GM12878 (cell line): Measurements from ENCODE around the gene ATP8A1. TPM values are rescaled to one million over a fixed set of nuclear protein-coding genes. Genes with fewer than 3 reads are reported as not detected.

Experiments
- ATAC-seq: fragments of 200-7000 bp; cut with Tn5 transposase; 3 replicates; pipeline ENCODE4 v1.9.1; 2020; ENCODE audit warnings: mild to moderate bottlenecking, moderate library complexity
- BruUV-seq: library from RNA; stranded (reverse); fragments of 400-500 nt; replicated peaks from 2 replicates; lab custom pipeline; 2021; lab: Mats Ljungman, UMichigan
- CTCF ChIA-PET: fragments of 300-600 bp; sonication (Branson Sonifier 250); formaldehyde crosslinking; extraction: SDS; loops from one replicate; lab custom pipeline; 2021; ENCODE audit warnings: inconsistent platforms; lab: Yijun Ruan, JAX
- POLR2A ChIA-PET: fragments of 350-600 bp; formaldehyde crosslinking; extraction: SDS; loops from one replicate; lab custom pipeline; 2021; ENCODE audit warnings: inconsistent platforms; lab: Charles Lee
- RAD21 ChIA-PET: fragments of 300-600 bp; sonication (Branson Sonifier 250); formaldehyde crosslinking; loops from one replicate; lab custom pipeline; 2023; ENCODE audit warnings: antibody characterized with exemption; ENCODE audit not compliant: unreplicated experiment; lab: Charles Lee
- SMC1A ChIA-PET: fragments of 300-600 bp; sonication (Branson Sonifier 250); formaldehyde crosslinking; loops from one replicate; lab custom pipeline; 2023; ENCODE audit not compliant: unreplicated experiment, uncharacterized antibody; lab: Charles Lee
- DNase-seq: peaks from one replicate; pipeline ENCODE4 v3.0.0-alpha.2; 2011; ENCODE audit warnings: low read depth, low spot score
- FAIRE-seq: peaks from 3 replicates; lab custom pipeline; 2011; peaks lifted over from hg19 to GRCh38; lab: Jason Lieb, UNC
- H2AFZ ChIP-seq: 2 replicates; pipeline ENCODE4 v1.6.0; 2011; ENCODE audit warnings: low read depth, low read length, control low read depth; ENCODE audit not compliant: control insufficient read depth
- H3K27ac ChIP-seq: 2 replicates; pipeline ENCODE4 v1.5.1; 2011; ENCODE audit warnings: control low read depth; ENCODE audit not compliant: control insufficient read depth, insufficient read depth
- H3K27me3 ChIP-seq, 2 experiments: replicated peaks in 1 of 2; 2 replicates each; pipeline versions ENCODE4 v1.6.0 to v1.6.1; 2011; ENCODE audit warnings: low read length in 1 of 2; ENCODE audit not compliant: control insufficient read depth in 2 of 2, insufficient read depth in 2 of 2
- H3K36me3 ChIP-seq, 2 experiments: 2 replicates each; pipeline ENCODE4 v1.5.1; 2011; ENCODE audit warnings: low read length in 1 of 2; ENCODE audit not compliant: control insufficient read depth in 2 of 2, insufficient read depth in 2 of 2
- H3K4me1 ChIP-seq: 2 replicates; pipeline ENCODE4 v1.6.1; 2011; ENCODE audit warnings: mild to moderate bottlenecking, low read length, moderate library complexity, mixed read lengths; ENCODE audit not compliant: control insufficient read depth, insufficient read depth
- H3K4me2 ChIP-seq: 2 replicates; pipeline ENCODE4 v1.6.0; 2011; ENCODE audit warnings: control low read depth; ENCODE audit not compliant: control insufficient read depth, insufficient read depth
- H3K4me3 ChIP-seq: fragments of 200-600 bp; sonication (generic); 2 replicates; pipeline ENCODE4 v1.5.1; 2016
- H3K79me2 ChIP-seq: 2 replicates; pipeline ENCODE4 v1.6.0; 2011; ENCODE audit warnings: low read length; ENCODE audit not compliant: control insufficient read depth, insufficient read depth
- H3K9ac ChIP-seq: 2 replicates; pipeline ENCODE4 v1.8.0; 2011; ENCODE audit warnings: low read length, control low read depth, mixed read lengths; ENCODE audit not compliant: control insufficient read depth, insufficient read depth
- H3K9me3 ChIP-seq: replicated peaks from 3 replicates; pipeline ENCODE4 v1.5.1; 2011; ENCODE audit warnings: mild to moderate bottlenecking, low read length; ENCODE audit not compliant: control insufficient read depth, insufficient read depth
- H4K20me1 ChIP-seq: 2 replicates; pipeline ENCODE4 v1.6.0; 2011; ENCODE audit not compliant: control insufficient read depth, insufficient read depth
- BHLHE40 ChIP-seq, 2 experiments: fragments of 450-650 bp in 1 of 2; IDR thresholded peaks; 2 replicates each; pipeline ENCODE4 v1.6.1; 2011 to 2017; ENCODE audit warnings: low read depth in 2 of 2, borderline replicate concordance in 1 of 2, improper control_type of control experiment in 1 of 2, low read length in 1 of 2, mild to moderate bottlenecking in 1 of 2
- BRCA1 ChIP-seq: IDR thresholded peaks from 2 replicates; pipeline ENCODE4 v1.6.1; 2011; ENCODE audit warnings: low read depth, low read length, improper control_type of control experiment
- CBX3 ChIP-seq: fragments of 200-600 bp; sonication (generic); IDR thresholded peaks from 2 replicates; pipeline ENCODE4 v1.6.1; 2016; ENCODE audit warnings: low read depth, borderline replicate concordance
- CBX5 ChIP-seq: sonication (generic); IDR thresholded peaks from 2 replicates; pipeline ENCODE4 v1.6.1; 2016; ENCODE audit warnings: low read depth, moderate library complexity, mild to moderate bottlenecking, inconsistent platforms
- CHD4 ChIP-seq: fragments of 200-600 bp; sonication (generic); IDR thresholded peaks from 2 replicates; pipeline ENCODE4 v1.6.1; 2016; ENCODE audit warnings: mild to moderate bottlenecking
- NFIC ChIP-seq: IDR thresholded peaks from 2 replicates; pipeline ENCODE4 v1.6.1; 2012; ENCODE audit warnings: low read depth, mild to moderate bottlenecking, inconsistent platforms, low read length, moderate library complexity
- TCF12 ChIP-seq: IDR thresholded peaks from 2 replicates; pipeline ENCODE4 v1.6.1; 2011; ENCODE audit warnings: low read depth, mild to moderate bottlenecking, low read length
- YY1 ChIP-seq: IDR thresholded peaks from 2 replicates; pipeline ENCODE4 v1.6.1; 2011; ENCODE audit warnings: low read depth, mild to moderate bottlenecking, low read length
- WGBS: methylation state at CpG from one replicate; pipeline ENCODE4 v1.1.6; 2016; ENCODE audit warnings: low lambda C conversion rate; ENCODE audit not compliant: insufficient replicate concordance, insufficient coverage; ENCODE audit errors: missing lambda C conversion rate; 5-methylcytosine and 5-hydroxymethylcytosine counted together
- in situ Hi-C: fragments of 300-500 bp; cut with MboI; formaldehyde crosslinking; loops from 9 replicates; pipeline ENCODE4 v1.14.3; 2018; ENCODE audit warnings: mixed read lengths
- intact Hi-C: fragments of 100-400 bp; cut with micrococcal nuclease; formaldehyde crosslinking; loops from one replicate; pipeline ENCODE4 v1.14.2; 2022; ENCODE audit not compliant: unreplicated experiment
- polyA plus RNA-seq, 11 experiments: library from polyadenylated mRNA; depleted of rRNA in 4 of 11; unstranded in 6 of 11; stranded (reverse) in 5 of 11; fragments of >200 nt; fragmentation: Nextera tagmentation in 4 of 11; fragmentation: Illumina TruSeq in 1 of 11; extraction: Ambion mirVana in 4 of 11; extraction: Trizol in 1 of 11; gene quantifications; 1 replicate in 1 of 11; 2 replicates in 10 of 11; pipeline versions ENCODE4 v1.2.1 to v1.2.3, GENCODE V29; 2011 to 2016; ENCODE audit warnings: inconsistent platforms in 2 of 11, missing spikeins in 2 of 11, low read depth in 1 of 11
- total RNA-seq, 4 experiments: library from RNA; depleted of rRNA in 3 of 4; stranded (reverse); fragments of >200 nt in 3 of 4; fragmentation: Illumina TruSeq in 1 of 4; extraction: Trizol in 1 of 4; gene quantifications; 2 replicates each; pipeline versions ENCODE4 v1.2.1 to v1.2.3, GENCODE V29; 2013 to 2021
- TF ChIP-seq, protein P1 (sequence below): fragments of 150-350 bp; IDR thresholded peaks from 2 replicates; pipeline ENCODE4 v1.6.1; 2014; ENCODE audit warnings: mild to moderate bottlenecking, low read depth, low read length
- TF ChIP-seq, protein P2 (sequence below): fragments of 450-650 bp; IDR thresholded peaks from 2 replicates; pipeline ENCODE4 v1.6.1; 2018; ENCODE audit warnings: borderline replicate concordance, mild to moderate bottlenecking; ENCODE audit not compliant: partially characterized antibody
- TF ChIP-seq, protein P3 (sequence below): fragments of 450-650 bp; formaldehyde crosslinking; IDR thresholded peaks from 2 replicates; pipeline ENCODE4 v1.4.0; 2022; ENCODE audit warnings: mild to moderate bottlenecking, moderate library complexity
- TF ChIP-seq, protein P4 (sequence below): IDR thresholded peaks from 2 replicates; pipeline ENCODE4 v1.6.1; 2011; ENCODE audit warnings: low read depth, mild to moderate bottlenecking, low read length, moderate library complexity, borderline replicate concordance; ENCODE audit errors: extremely low read depth

The ATP8A1 gene
- total and polyA plus RNA-seq, 10 of the 15 experiments (the other 5 are each of a cell fraction or from before 2014, with no cell fraction given) = 9.0 to 116 (median 37.3) TPM

DNA sequence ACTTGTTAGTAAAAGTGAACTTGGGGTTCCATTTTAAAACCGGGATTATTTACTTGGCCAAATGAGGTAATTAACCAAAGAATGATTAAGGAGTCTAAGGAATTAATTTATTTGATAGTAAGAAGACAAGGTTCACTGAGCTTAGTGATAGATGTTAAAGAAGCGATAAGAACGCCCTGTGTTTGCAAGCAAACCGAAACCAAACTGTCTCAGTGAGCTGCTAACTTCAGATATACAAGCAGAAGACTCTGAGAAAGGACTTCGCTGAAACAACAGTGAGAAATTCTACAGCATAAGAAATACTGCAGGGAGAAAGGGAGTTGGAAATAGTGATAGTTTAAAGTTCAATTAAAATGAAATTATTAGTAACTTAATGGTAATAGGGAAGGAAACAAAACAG, 297.2 kb downstream of the ATP8A1 start:
- Histone ChIP-seq H3K9me3 (no peaks in the 10 kb centered on the region), H3K79me2 (no peaks in the 10 kb centered on the region), H3K27ac (no peak overlapping the region), H3K4me3 (no peak overlapping the region), H2AFZ (no peak overlapping the region), H3K4me2 (no peak overlapping the region), H4K20me1 (no peaks in the 10 kb centered on the region), H3K27me3 (no peaks in the 10 kb centered on the region), H3K36me3 (no peaks in the 10 kb centered on the region), H3K9ac (no peak overlapping the region), H3K4me1 (peaks cover 4% of the 10 kb centered on the region)
- in situ Hi-C loops (no loop called here), intact Hi-C loops (no loop called here)
- TF ChIP-seq CBX3 (no peak), YY1 (no peak), CHD4 (no peak), TCF12 (no peak), NFIC (no peak), CBX5 (no peak), BHLHE40 (IDR thresholded peaks at IDR 0.05; ENCODE audit: borderline replicate concordance in 1 of 2, low read depth in 2 of 2, low read length in 1 of 2) (no peak), BRCA1 (no peak)
- TF ChIP-seq, protein P1, sequence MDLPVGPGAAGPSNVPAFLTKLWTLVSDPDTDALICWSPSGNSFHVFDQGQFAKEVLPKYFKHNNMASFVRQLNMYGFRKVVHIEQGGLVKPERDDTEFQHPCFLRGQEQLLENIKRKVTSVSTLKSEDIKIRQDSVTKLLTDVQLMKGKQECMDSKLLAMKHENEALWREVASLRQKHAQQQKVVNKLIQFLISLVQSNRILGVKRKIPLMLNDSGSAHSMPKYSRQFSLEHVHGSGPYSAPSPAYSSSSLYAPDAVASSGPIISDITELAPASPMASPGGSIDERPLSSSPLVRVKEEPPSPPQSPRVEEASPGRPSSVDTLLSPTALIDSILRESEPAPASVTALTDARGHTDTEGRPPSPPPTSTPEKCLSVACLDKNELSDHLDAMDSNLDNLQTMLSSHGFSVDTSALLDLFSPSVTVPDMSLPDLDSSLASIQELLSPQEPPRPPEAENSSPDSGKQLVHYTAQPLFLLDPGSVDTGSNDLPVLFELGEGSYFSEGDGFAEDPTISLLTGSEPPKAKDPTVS = no peak
- TF ChIP-seq, protein P2, sequence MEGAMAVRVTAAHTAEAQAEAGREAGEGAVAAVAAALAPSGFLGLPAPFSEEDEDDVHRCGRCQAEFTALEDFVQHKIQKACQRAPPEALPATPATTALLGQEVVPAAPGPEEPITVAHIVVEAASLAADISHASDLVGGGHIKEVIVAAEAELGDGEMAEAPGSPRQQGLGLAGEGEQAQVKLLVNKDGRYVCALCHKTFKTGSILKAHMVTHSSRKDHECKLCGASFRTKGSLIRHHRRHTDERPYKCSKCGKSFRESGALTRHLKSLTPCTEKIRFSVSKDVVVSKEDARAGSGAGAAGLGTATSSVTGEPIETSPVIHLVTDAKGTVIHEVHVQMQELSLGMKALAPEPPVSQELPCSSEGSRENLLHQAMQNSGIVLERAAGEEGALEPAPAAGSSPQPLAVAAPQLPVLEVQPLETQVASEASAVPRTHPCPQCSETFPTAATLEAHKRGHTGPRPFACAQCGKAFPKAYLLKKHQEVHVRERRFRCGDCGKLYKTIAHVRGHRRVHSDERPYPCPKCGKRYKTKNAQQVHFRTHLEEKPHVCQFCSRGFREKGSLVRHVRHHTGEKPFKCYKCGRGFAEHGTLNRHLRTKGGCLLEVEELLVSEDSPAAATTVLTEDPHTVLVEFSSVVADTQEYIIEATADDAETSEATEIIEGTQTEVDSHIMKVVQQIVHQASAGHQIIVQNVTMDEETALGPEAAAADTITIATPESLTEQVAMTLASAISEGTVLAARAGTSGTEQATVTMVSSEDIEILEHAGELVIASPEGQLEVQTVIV = no peak
- TF ChIP-seq, protein P3, sequence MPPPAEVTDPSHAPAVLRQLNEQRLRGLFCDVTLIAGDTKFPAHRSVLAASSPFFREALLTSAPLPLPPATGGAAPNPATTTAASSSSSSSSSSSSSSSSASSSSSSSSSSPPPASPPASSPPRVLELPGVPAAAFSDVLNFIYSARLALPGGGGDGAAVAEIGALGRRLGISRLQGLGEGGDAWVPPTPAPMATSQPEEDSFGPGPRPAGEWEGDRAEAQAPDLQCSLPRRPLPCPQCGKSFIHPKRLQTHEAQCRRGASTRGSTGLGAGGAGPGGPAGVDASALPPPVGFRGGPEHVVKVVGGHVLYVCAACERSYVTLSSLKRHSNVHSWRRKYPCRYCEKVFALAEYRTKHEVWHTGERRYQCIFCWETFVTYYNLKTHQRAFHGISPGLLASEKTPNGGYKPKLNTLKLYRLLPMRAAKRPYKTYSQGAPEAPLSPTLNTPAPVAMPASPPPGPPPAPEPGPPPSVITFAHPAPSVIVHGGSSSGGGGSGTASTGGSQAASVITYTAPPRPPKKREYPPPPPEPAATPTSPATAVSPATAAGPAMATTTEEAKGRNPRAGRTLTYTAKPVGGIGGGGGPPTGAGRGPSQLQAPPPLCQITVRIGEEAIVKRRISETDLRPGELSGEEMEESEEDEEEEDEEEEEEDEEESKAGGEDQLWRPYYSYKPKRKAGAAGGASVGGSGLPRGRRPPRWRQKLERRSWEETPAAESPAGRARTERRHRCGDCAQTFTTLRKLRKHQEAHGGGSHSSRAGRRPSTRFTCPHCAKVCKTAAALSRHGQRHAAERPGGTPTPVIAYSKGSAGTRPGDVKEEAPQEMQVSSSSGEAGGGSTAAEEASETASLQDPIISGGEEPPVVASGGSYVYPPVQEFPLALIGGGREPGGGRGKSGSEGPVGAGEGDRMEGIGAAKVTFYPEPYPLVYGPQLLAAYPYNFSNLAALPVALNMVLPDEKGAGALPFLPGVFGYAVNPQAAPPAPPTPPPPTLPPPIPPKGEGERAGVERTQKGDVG (CRISPR knock-in tag) = no peak
- TF ChIP-seq, protein P4, sequence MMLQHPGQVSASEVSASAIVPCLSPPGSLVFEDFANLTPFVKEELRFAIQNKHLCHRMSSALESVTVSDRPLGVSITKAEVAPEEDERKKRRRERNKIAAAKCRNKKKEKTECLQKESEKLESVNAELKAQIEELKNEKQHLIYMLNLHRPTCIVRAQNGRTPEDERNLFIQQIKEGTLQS = no peak
- ChIA-PET CTCF (interaction anchor here (1.1 to 1.3 kb wide), 3 partner anchors 12 to 76 kb away, joined by 3 to 4 read pairs (median 3); no protein-coding TSS in a partner anchor), RAD21 (interaction anchor here (1.3 to 2.0 kb wide), 2 partner anchors 9 to 12 kb away, joined by 3 to 7 read pairs; no protein-coding TSS in a partner anchor), POLR2A (no interaction called here), SMC1A (interaction anchor here (0.6 to 2.5 kb wide), 6 partner anchors 12 to 215 kb away, joined by 3 to 8 read pairs (median 3); no protein-coding TSS in a partner anchor)
- DNase-seq = no peak
- ATAC-seq = no peak
- no TSS peak for BruUV-seq
- 66% methylated on average over 5 of the region's 5 CpGs for WGBS
- FAIRE-seq = no peak
